ENCODE data around the gene ERFL.

The ERFL gene

GRCh38 chr19:41928221-41928683 is at the start of gene ERFL:
Gene ERFL, minus strand, starts transcription at chr19:41928449. Its CDS starts 15,530 bp downstream, at chr19:41912919.
- H3K4me3 ChIP-seq (ENCODE audit: low read depth, low read length): peak within 1 kb of the TSS; percentile 54
- no peak for TF ChIP-seq CTCF (IDR thresholded peaks at IDR 0.05; ENCODE audit: borderline replicate concordance, insufficient read depth, low read depth, low read length)

GRCh38 chr19:41977916-41978315 is 49.7 kb upstream of the ERFL start:
- no peak for TF ChIP-seq CTCF (IDR thresholded peaks at IDR 0.05; ENCODE audit: borderline replicate concordance, insufficient read depth, low read depth, low read length)
- H3K4me3 ChIP-seq (ENCODE audit: low read depth, low read length): no peak overlapping the region

GRCh38 chr19:41974652-41975051 is 46.4 kb upstream of the ERFL start:
- TF ChIP-seq CTCF (IDR thresholded peaks at IDR 0.05; ENCODE audit: borderline replicate concordance, insufficient read depth, low read depth, low read length): no peak
- H3K4me3 ChIP-seq (ENCODE audit: low read depth, low read length): no peak overlapping the region

- no peak overlapping the region for H3K4me3 ChIP-seq (ENCODE audit: low read depth, low read length)
Measured at GRCh38 chr19:41971363-41971762, 43.1 kb upstream of the ERFL start.

GRCh38 chr19:41969772-41970458 is 41.7 kb upstream of the ERFL start:
- TF ChIP-seq CTCF (IDR thresholded peaks at IDR 0.05; ENCODE audit: borderline replicate concordance, insufficient read depth, low read depth, low read length): no peak
- no peak overlapping the region for H3K4me3 ChIP-seq (ENCODE audit: low read depth, low read length)

More at GRCh38 chr19:41971363-41971762, 43.1 kb upstream of the ERFL start:
- no peak for TF ChIP-seq CTCF (IDR thresholded peaks at IDR 0.05; ENCODE audit: borderline replicate concordance, insufficient read depth, low read depth, low read length)

- no peak for TF ChIP-seq CTCF (IDR thresholded peaks at IDR 0.05; ENCODE audit: borderline replicate concordance, insufficient read depth, low read depth, low read length)
- no peak overlapping the region for H3K4me3 ChIP-seq (ENCODE audit: low read depth, low read length)
Measured at GRCh38 chr19:41968751-41969595, 40.7 kb upstream of the ERFL start.

Measured in GM12875 (cell line).